Lower leg skin (tissue), 4 donors: ENCODE measurements around the gene TEC. TPM values are rescaled to one million over a fixed set of nuclear protein-coding genes. Genes with fewer than 3 reads are reported as not detected.
"Not testable (repeated sequence)": the region's sequence is repeated elsewhere in the genome, so short reads cannot be mapped to it uniquely, and the experiment has no call there.

ENCODE experiments used
- DNase-seq, 2 donors: peaks; one replicate each; pipeline ENCODE4 v3.0.0-alpha.2; 2019; ENCODE audit warnings: low spot score in 2 of 2
- H3K4me3 ChIP-seq: fragments of 200-600 bp; sonication (generic); 2 replicates; pipeline ENCODE4 v1.5.1; 2017; ENCODE audit warnings: mild to moderate bottlenecking, low read depth; ENCODE audit not compliant: poor library complexity, severe bottlenecking
- CTCF ChIP-seq, 3 donors: fragments of 450-650 bp; IDR thresholded peaks; one replicate each; pipeline ENCODE4 v1.5.1; 2016; ENCODE audit warnings: antibody characterized with exemption in 3 of 3, mild to moderate bottlenecking in 3 of 3, moderate library complexity in 2 of 3
- POLR2A ChIP-seq, 2 donors: fragments of 450-650 bp; IDR thresholded peaks; one replicate each; pipeline ENCODE4 v1.6.1; 2016 to 2017; ENCODE audit warnings: antibody characterized with exemption in 2 of 2, mild to moderate bottlenecking in 1 of 2, moderate library complexity in 1 of 2
- WGBS, 2 donors: methylation state at CpG; one replicate each; pipeline ENCODE4 v1.1.5; 2018; 5-methylcytosine and 5-hydroxymethylcytosine counted together
- intact Hi-C: fragments of 100-400 bp; cut with DNase I; formaldehyde crosslinking; loops from one replicate; pipeline ENCODE4 v1.15.0; 2023; ENCODE audit warnings: low total_unique reads
- total RNA-seq, 4 donors: library from RNA; depleted of rRNA; stranded (reverse); fragments of >200 nt; gene quantifications; one replicate each; pipeline ENCODE4 v1.1.0, GENCODE V29; 2016

Gene TEC
- total RNA-seq, 4 donors from 2014 or later = 6.8 to 10.5 (median 8.8) TPM

- WGBS, 2 donors = 47 to 51% methylated on average over 5 of the region's 5 CpGs
- no peak for DNase-seq
- no peak overlapping the region for H3K4me3 ChIP-seq
- TF ChIP-seq POLR2A (IDR thresholded peaks at IDR 0.05) (no peak), CTCF (IDR thresholded peaks at IDR 0.05) (no peak)
- intact Hi-C loops = no loop called here
These were observed 20.6 kb upstream of the TEC start for GRCh38 chr4:48290146-48290772.

- DNase-seq, H3K4me3 ChIP-seq, intact Hi-C loops: not testable (repeated sequence)
- WGBS, 2 donors = 92 to 94% methylated on average over 2 of the region's 2 CpGs
These were observed 16.4 kb upstream of the TEC start for GRCh38 chr4:48286060-48286459.

- intact Hi-C loops, DNase-seq, H3K4me3 ChIP-seq: not testable (repeated sequence)
- WGBS, 2 donors = 63 to 75% methylated on average over 5 of the region's 5 CpGs
These were observed 16.0 kb upstream of the TEC start for GRCh38 chr4:48285640-48286039.

- TF ChIP-seq CTCF (IDR thresholded peaks at IDR 0.05) (no peak), POLR2A (IDR thresholded peaks at IDR 0.05) (no peak)
- DNase-seq = no peak
- intact Hi-C loops = no loop called here
- 93 to 99% methylated on average over 2 of the region's 2 CpGs for WGBS, 2 donors
- H3K4me3 ChIP-seq = no peak overlapping the region
These were observed 6.0 kb upstream of the TEC start for GRCh38 chr4:48275686-48276085.

GRCh38 chr4:48275247-48275646, 5.6 kb upstream of the TEC start:
- intact Hi-C loops = no loop called here
- TF ChIP-seq POLR2A (IDR thresholded peaks at IDR 0.05) (no peak), CTCF (IDR thresholded peaks at IDR 0.05) (no peak)
- no peak overlapping the region for H3K4me3 ChIP-seq
- 40 to 65% methylated on average over 3 of the region's 3 CpGs for WGBS, 2 donors
- no peak for DNase-seq

GRCh38 chr4:48271626-48272025, 2.0 kb upstream of the TEC start:
- whole genome bisulfite sequencing, 2 donors = 94 to 98% methylated on average over 11 of the region's 11 CpGs

More at GRCh38 chr4:48271626-48272025, 2.0 kb upstream of the TEC start:
- no peak overlapping the region for H3K4me3 ChIP-seq
- intact Hi-C loops = no loop called here
- TF ChIP-seq CTCF (IDR thresholded peaks at IDR 0.05) (no peak), POLR2A (IDR thresholded peaks at IDR 0.05) (no peak)
- DNase-seq = no peak
